ENCODE results near the gene ZNF287. TPM values are rescaled to one million over a fixed set of nuclear protein-coding genes. Genes with fewer than 3 reads are reported as not detected.
"Not testable (repeated sequence)": the region's sequence is repeated elsewhere in the genome, so short reads cannot be mapped to it uniquely, and the experiment has no call there.

The ZNF287 gene
- polyA plus RNA-seq, 1 experiment, result 7.9 TPM

- CTCF ChIA-PET, result interaction anchor here (1.1 to 1.5 kb wide), 2 partner anchors 55 to 81 kb away, joined by 3 to 5 read pairs; no protein-coding TSS in a partner anchor
These were observed 34.8 kb downstream of the ZNF287 start for GRCh38 chr17:16534236-16534635.

GRCh38 chr17:16529906-16530305 lies 39.1 kb downstream of the ZNF287 start:
- ChIA-PET CTCF (interaction anchor here (3.0 kb wide), 1 partner anchor 76 kb away, joined by 9 read pairs; no protein-coding TSS in a partner anchor), POLR2A (no interaction called here)
- Histone ChIP-seq H3K4me3 (ENCODE audit: low read depth, low read length) (no peak overlapping the region), H3K27ac (ENCODE audit: low read depth, low read length) (no peak overlapping the region), H3K9me3 (ENCODE audit: control insufficient read depth, insufficient read depth, low read length) (no peaks in the 10 kb centered on the region), H3K27me3 (ENCODE audit: control insufficient read depth, insufficient read depth, low read length) (peaks cover 16% of the 10 kb centered on the region)
- DNase-seq (ENCODE audit: low read depth, low spot score), result no peak
- no peak for TF ChIP-seq CTCF (IDR thresholded peaks at IDR 0.05; ENCODE audit: low read depth, low read length)

More at GRCh38 chr17:16534236-16534635, 34.8 kb downstream of the ZNF287 start:
- TF ChIP-seq CTCF (IDR thresholded peaks at IDR 0.05; ENCODE audit: low read depth, low read length), result no peak
- POLR2A ChIA-PET, result no interaction called here
- no peak for DNase-seq (ENCODE audit: low read depth, low spot score)
- Histone ChIP-seq H3K9me3 (ENCODE audit: control insufficient read depth, insufficient read depth, low read length) (peaks cover 13% of the 10 kb centered on the region), H3K4me3 (ENCODE audit: low read depth, low read length) (no peak overlapping the region), H3K27me3 (ENCODE audit: control insufficient read depth, insufficient read depth, low read length) (peaks cover 15% of the 10 kb centered on the region), H3K27ac (ENCODE audit: low read depth, low read length) (no peak overlapping the region)

GRCh38 chr17:16527298-16527697 lies 41.7 kb downstream of the ZNF287 start:
- H3K9me3 ChIP-seq (ENCODE audit: control insufficient read depth, insufficient read depth, low read length), result no peaks in the 10 kb centered on the region
- CTCF ChIA-PET, result interaction anchor here (11.9 kb wide), 1 partner anchor 76 kb away, joined by 301 read pairs; no protein-coding TSS in a partner anchor
- POLR2A ChIA-PET, result no interaction called here
- no peak for TF ChIP-seq CTCF (IDR thresholded peaks at IDR 0.05; ENCODE audit: low read depth, low read length)
- peaks cover 16% of the 10 kb centered on the region for H3K27me3 ChIP-seq (ENCODE audit: control insufficient read depth, insufficient read depth, low read length)
- H3K27ac ChIP-seq (ENCODE audit: low read depth, low read length), result no peak overlapping the region
- H3K4me3 ChIP-seq (ENCODE audit: low read depth, low read length), result no peak overlapping the region
- DNase-seq (ENCODE audit: low read depth, low spot score), result no peak

GRCh38 chr17:16525556-16525955 lies 43.4 kb downstream of the ZNF287 start:
- not testable (repeated sequence) for H3K4me3 ChIP-seq (ENCODE audit: low read depth, low read length); H3K27ac ChIP-seq (ENCODE audit: low read depth, low read length); H3K9me3 ChIP-seq (ENCODE audit: control insufficient read depth, insufficient read depth, low read length); DNase-seq (ENCODE audit: low read depth, low spot score)
- TF ChIP-seq CTCF (IDR thresholded peaks at IDR 0.05; ENCODE audit: low read depth, low read length), result peak; percentile 32
- CTCF ChIA-PET, result interaction anchor here (11.9 kb wide), 1 partner anchor 74 kb away, joined by 301 read pairs; no protein-coding TSS in a partner anchor
- H3K27me3 ChIP-seq (ENCODE audit: control insufficient read depth, insufficient read depth, low read length), result peaks cover 15% of the 10 kb centered on the region
- POLR2A ChIA-PET, result interaction anchor here (0.9 kb wide), 1 partner anchor 11 kb away, joined by 6 read pairs; no protein-coding TSS in a partner anchor

GRCh38 chr17:16521070-16521727 lies 47.8 kb downstream of the ZNF287 start:
- H3K27ac ChIP-seq (ENCODE audit: low read depth, low read length), result no peak overlapping the region
- no peaks in the 10 kb centered on the region for H3K27me3 ChIP-seq (ENCODE audit: control insufficient read depth, insufficient read depth, low read length)
- TF ChIP-seq CTCF (IDR thresholded peaks at IDR 0.05; ENCODE audit: low read depth, low read length), result peak; percentile 94
- no peaks in the 10 kb centered on the region for H3K9me3 ChIP-seq (ENCODE audit: control insufficient read depth, insufficient read depth, low read length)
- ChIA-PET CTCF (interaction anchor here (0.5 to 11.9 kb wide), 22 partner anchors 10 to 308 kb away, joined by 3 to 301 read pairs (median 6); no protein-coding TSS in a partner anchor), POLR2A (interaction anchor here (0.6 to 1.8 kb wide), 5 partner anchors 61 to 140 kb away, joined by 3 to 8 read pairs (median 5); partner anchors contain the start of gene UBB)
- no peak overlapping the region for H3K4me3 ChIP-seq (ENCODE audit: low read depth, low read length)
- peak; percentile 81 for DNase-seq (ENCODE audit: low read depth, low spot score)

Measured in AG04450 (cell line).